SK-N-SH (cell line): ENCODE results near the gene NEBL. TPM values are rescaled to one million over a fixed set of nuclear protein-coding genes. Genes with fewer than 3 reads are reported as not detected.

Source experiments
- CTCF ChIA-PET: fragments of 300-600, 350-600 bp; formaldehyde crosslinking; extraction: SDS; loops from one replicate; lab custom pipeline; 2021; lab: Yijun Ruan, JAX
- POLR2A ChIA-PET: fragments of 350-600 bp; sonication (Branson Sonifier 250); formaldehyde crosslinking; extraction: SDS; loops from one replicate; lab custom pipeline; 2020; ENCODE audit warnings: antibody characterized with exemption, inconsistent platforms; lab: Yijun Ruan, JAX
- DNase-seq: peaks from one replicate; pipeline ENCODE4 v3.0.0; 2012
- H2AFZ ChIP-seq: fragments of 200-600 bp; sonication (generic); 2 replicates; pipeline ENCODE4 v1.8.1; 2016; ENCODE audit warnings: antibody characterized with exemption, mild to moderate bottlenecking, low read depth
- H3F3A ChIP-seq: fragments of 200-600 bp; sonication (generic); replicated peaks from 2 replicates; pipeline ENCODE3; 2016; ENCODE audit warnings: antibody characterized with exemption, mild to moderate bottlenecking; ENCODE audit not compliant: insufficient read depth
- H3K27ac ChIP-seq, 2 experiments: fragments of 200-500 bp in 1 of 2; fragments of 200-600 bp in 1 of 2; sonication (Bioruptor generic) in 1 of 2; sonication (generic), shearing (Covaris generic) in 1 of 2; 2 replicates each; pipeline versions ENCODE4 v1.5.1 to v1.6.1; 2014 to 2016; ENCODE audit warnings: low read depth in 2 of 2, inconsistent platforms in 1 of 2, low read length in 1 of 2, mild to moderate bottlenecking in 1 of 2, mixed read lengths in 1 of 2
- H3K27me3 ChIP-seq: fragments of 200-600 bp; sonication (generic), shearing (Covaris generic); 2 replicates; pipeline ENCODE4 v1.6.1; 2016; ENCODE audit warnings: mixed run types; ENCODE audit not compliant: insufficient read depth
- H3K36me3 ChIP-seq, 2 experiments: fragments of 200-500 bp in 1 of 2; fragments of 200-600 bp in 1 of 2; sonication (Bioruptor generic) in 1 of 2; sonication (generic) in 1 of 2; replicated peaks in 1 of 2; 2 replicates each; pipeline versions ENCODE3 to v1.5.1; 2014 to 2016; ENCODE audit warnings: low read length in 1 of 2, mild to moderate bottlenecking in 1 of 2; ENCODE audit not compliant: insufficient read depth in 2 of 2, control insufficient read depth in 1 of 2
- H3K4me1 ChIP-seq, 2 experiments: fragments of 200-500 bp in 1 of 2; fragments of 200-600 bp in 1 of 2; sonication (Bioruptor generic) in 1 of 2; sonication (generic), shearing (Covaris generic) in 1 of 2; 2 replicates each; pipeline versions ENCODE4 v1.5.1 to v1.6.1; 2014 to 2016; ENCODE audit warnings: low read depth in 1 of 2, low read length in 1 of 2, mixed run types in 1 of 2; ENCODE audit not compliant: insufficient read depth in 2 of 2, control insufficient read depth in 1 of 2
- H3K4me2 ChIP-seq: fragments of 200-600 bp; sonication (generic), shearing (Covaris generic); 2 replicates; pipeline ENCODE4 v1.6.1; 2017; ENCODE audit warnings: mixed run types
- H3K4me3 ChIP-seq, 2 experiments: fragments of 200-500 bp in 1 of 2; fragments of 200-600 bp in 1 of 2; sonication (Bioruptor generic) in 1 of 2; sonication (generic), shearing (Covaris generic) in 1 of 2; 2 replicates each; pipeline versions ENCODE4 v1.5.1 to v1.8.1; 2014 to 2016; ENCODE audit warnings: low read depth in 2 of 2, inconsistent platforms in 1 of 2, low read length in 1 of 2, mild to moderate bottlenecking in 1 of 2, mixed read lengths in 1 of 2, moderate library complexity in 1 of 2
- H3K79me2 ChIP-seq: fragments of 200-600 bp; sonication (generic); 2 replicates; pipeline ENCODE4 v1.8.1; 2017; ENCODE audit warnings: mild to moderate bottlenecking; ENCODE audit not compliant: insufficient read depth
- H3K9ac ChIP-seq: fragments of 200-600 bp; sonication (generic); 2 replicates; pipeline ENCODE4 v1.6.1; 2017; ENCODE audit warnings: mixed run types
- H3K9me2 ChIP-seq: fragments of 200-600 bp; sonication (generic); 2 replicates; pipeline ENCODE4 v1.6.1; 2017; ENCODE audit warnings: mixed run types
- H3K9me3 ChIP-seq: fragments of 200-600 bp; sonication (generic); 2 replicates; pipeline ENCODE4 v1.6.1; 2017; ENCODE audit warnings: mixed run types, mild to moderate bottlenecking, moderate library complexity
- H4K20me1 ChIP-seq: fragments of 200-600 bp; sonication (generic); 2 replicates; pipeline ENCODE4 v1.6.1; 2017; ENCODE audit warnings: mild to moderate bottlenecking, mixed run types; ENCODE audit not compliant: insufficient read depth
- CHD2 ChIP-seq: fragments of 150-350 bp; IDR thresholded peaks from 2 replicates; pipeline ENCODE4 v1.6.1; 2018; ENCODE audit warnings: low read length; ENCODE audit not compliant: partially characterized antibody
- EP300 ChIP-seq, 2 experiments: IDR thresholded peaks; 2 replicates each; pipeline versions ENCODE4 v1.4.0 to v1.6.1; 2012; ENCODE audit warnings: borderline replicate concordance in 1 of 2, low read depth in 1 of 2, low read length in 1 of 2
- GABPA ChIP-seq: IDR thresholded peaks from 2 replicates; pipeline ENCODE4 v1.4.0; 2012; ENCODE audit warnings: low read depth, mild to moderate bottlenecking
- GATA2 ChIP-seq: sonication (generic); formaldehyde crosslinking; IDR thresholded peaks from 2 replicates; pipeline ENCODE4 v1.5.0; 2020; ENCODE audit warnings: mild to moderate bottlenecking, missing genetic modification reagents
- IRF3 ChIP-seq: fragments of 150-350 bp; IDR thresholded peaks from 2 replicates; pipeline ENCODE4 v1.6.1; 2016; ENCODE audit warnings: mild to moderate bottlenecking, low read depth, low read length
- JUND ChIP-seq: IDR thresholded peaks from 2 replicates; pipeline ENCODE4 v1.4.0; 2012
- MXI1 ChIP-seq: IDR thresholded peaks from 2 replicates; pipeline ENCODE4 v1.6.1; 2012; ENCODE audit warnings: mild to moderate bottlenecking, low read depth, low read length, improper control_type of control experiment
- NFIC ChIP-seq: IDR thresholded peaks from 2 replicates; pipeline ENCODE4 v1.4.0; 2012; ENCODE audit warnings: borderline replicate concordance
- NRF1 ChIP-seq: IDR thresholded peaks from 2 replicates; pipeline ENCODE4 v1.6.1; 2012; ENCODE audit warnings: low read depth, mild to moderate bottlenecking, low read length
- PBX3 ChIP-seq: IDR thresholded peaks from 2 replicates; pipeline ENCODE4; 2012
- POLR2AphosphoS5 ChIP-seq: IDR thresholded peaks from 2 replicates; pipeline ENCODE4 v1.6.1; 2012; ENCODE audit warnings: low read depth, low read length
- RAD21 ChIP-seq: IDR thresholded peaks from 2 replicates; pipeline ENCODE4 v1.6.1; 2012; ENCODE audit warnings: mild to moderate bottlenecking, low read length
- RCOR1 ChIP-seq: fragments of 150-350 bp; IDR thresholded peaks from 2 replicates; pipeline ENCODE4 v1.6.1; 2017; ENCODE audit warnings: antibody characterized with exemption, low read length
- SIN3A ChIP-seq: IDR thresholded peaks from 2 replicates; pipeline ENCODE4 v1.6.1; 2012; ENCODE audit warnings: low read depth, mild to moderate bottlenecking, low read length, moderate library complexity, borderline replicate concordance
- TAF1 ChIP-seq: IDR thresholded peaks from 2 replicates; pipeline ENCODE4 v1.6.1; 2012; ENCODE audit warnings: low read depth, mild to moderate bottlenecking, low read length, moderate library complexity, borderline replicate concordance
- TCF12 ChIP-seq: IDR thresholded peaks from 2 replicates; pipeline ENCODE4 v1.4.0; 2012
- TEAD4 ChIP-seq: IDR thresholded peaks from 2 replicates; pipeline ENCODE4 v1.4.0; 2012; ENCODE audit warnings: mild to moderate bottlenecking, borderline replicate concordance; ENCODE audit not compliant: insufficient read depth
- USF1 ChIP-seq: IDR thresholded peaks from 2 replicates; pipeline ENCODE4 v1.4.0; 2012; ENCODE audit warnings: low read depth, borderline replicate concordance
- YY1 ChIP-seq: IDR thresholded peaks from 2 replicates; pipeline ENCODE4 v1.4.0; 2012; ENCODE audit warnings: low read depth, mild to moderate bottlenecking
- ZBTB33 ChIP-seq: IDR thresholded peaks from 2 replicates; pipeline ENCODE4 v1.4.0; 2012; ENCODE audit warnings: low read depth, borderline replicate concordance
- polyA plus RNA-seq, 3 experiments: library from polyadenylated mRNA; depleted of rRNA; stranded (reverse); fragments of >200 nt; gene quantifications; 2 replicates each; pipeline ENCODE4 v1.2.3, GENCODE V29; 2012

The NEBL gene
- polyA plus RNA-seq, 1 of the 3 experiments (the other 2 are of a cell fraction) = 0.58 TPM

- Histone ChIP-seq H3K27ac (no peak overlapping the region), H3K79me2 (no peaks in the 10 kb centered on the region), H3K4me3 (no peak overlapping the region), H3K36me3 (no peaks in the 10 kb centered on the region), H3F3A (no peaks in the 10 kb centered on the region), H3K4me2 (no peak overlapping the region), H2AFZ (no peak overlapping the region), H3K4me1 (peaks cover 0 to 3% of the 10 kb centered on the region in 2 experiments; a peak in 2 of 4 replicates), H3K9ac (no peak overlapping the region), H3K9me2 (no peaks in the 10 kb centered on the region), H3K9me3 (0 out of 2 replicates have a peak, but pooled peaks cover 2% of the 10 kb centered on the region), H4K20me1 (no peaks in the 10 kb centered on the region), H3K27me3 (no peaks in the 10 kb centered on the region)
- TF ChIP-seq TAF1 = no peak
- TF ChIP-seq USF1 = no peak
- TF ChIP-seq JUND = no peak
- TF ChIP-seq IRF3 = no peak
- no peak for TF ChIP-seq CHD2
- no peak for TF ChIP-seq TEAD4
- no peak for TF ChIP-seq GABPA
- TF ChIP-seq TCF12 = no peak
- TF ChIP-seq NRF1 = no peak
- no peak for TF ChIP-seq ZBTB33
- no peak for TF ChIP-seq GATA2 (CRISPR knock-in tag)
- TF ChIP-seq RCOR1 = no peak
- TF ChIP-seq PBX3 = no peak
- TF ChIP-seq RAD21 = no peak
- TF ChIP-seq MXI1 = no peak
- no peak for TF ChIP-seq POLR2AphosphoS5
- TF ChIP-seq NFIC = no peak
- no peak for TF ChIP-seq YY1
- no peak for TF ChIP-seq SIN3A
- TF ChIP-seq EP300 (IDR thresholded peaks at IDR 0.05; ENCODE audit: borderline replicate concordance in 1 of 2, low read depth in 1 of 2, low read length in 1 of 2) = no peak
- POLR2A ChIA-PET = no interaction called here
- CTCF ChIA-PET = interaction anchor here (0.6 to 2.3 kb wide), 2 partner anchors 21 to 812 kb away, joined by 3 to 11 read pairs; no protein-coding TSS in a partner anchor
- DNase-seq = no peak
Measured at GRCh38 chr10:20747782-20748181, 149.3 kb downstream of the NEBL start.
